ENCODE data around the gene ZFP1.
A peak's percentile ranks its signal among the peaks of the same experiment; 100 is the strongest.

The ZFP1 gene

DNA sequence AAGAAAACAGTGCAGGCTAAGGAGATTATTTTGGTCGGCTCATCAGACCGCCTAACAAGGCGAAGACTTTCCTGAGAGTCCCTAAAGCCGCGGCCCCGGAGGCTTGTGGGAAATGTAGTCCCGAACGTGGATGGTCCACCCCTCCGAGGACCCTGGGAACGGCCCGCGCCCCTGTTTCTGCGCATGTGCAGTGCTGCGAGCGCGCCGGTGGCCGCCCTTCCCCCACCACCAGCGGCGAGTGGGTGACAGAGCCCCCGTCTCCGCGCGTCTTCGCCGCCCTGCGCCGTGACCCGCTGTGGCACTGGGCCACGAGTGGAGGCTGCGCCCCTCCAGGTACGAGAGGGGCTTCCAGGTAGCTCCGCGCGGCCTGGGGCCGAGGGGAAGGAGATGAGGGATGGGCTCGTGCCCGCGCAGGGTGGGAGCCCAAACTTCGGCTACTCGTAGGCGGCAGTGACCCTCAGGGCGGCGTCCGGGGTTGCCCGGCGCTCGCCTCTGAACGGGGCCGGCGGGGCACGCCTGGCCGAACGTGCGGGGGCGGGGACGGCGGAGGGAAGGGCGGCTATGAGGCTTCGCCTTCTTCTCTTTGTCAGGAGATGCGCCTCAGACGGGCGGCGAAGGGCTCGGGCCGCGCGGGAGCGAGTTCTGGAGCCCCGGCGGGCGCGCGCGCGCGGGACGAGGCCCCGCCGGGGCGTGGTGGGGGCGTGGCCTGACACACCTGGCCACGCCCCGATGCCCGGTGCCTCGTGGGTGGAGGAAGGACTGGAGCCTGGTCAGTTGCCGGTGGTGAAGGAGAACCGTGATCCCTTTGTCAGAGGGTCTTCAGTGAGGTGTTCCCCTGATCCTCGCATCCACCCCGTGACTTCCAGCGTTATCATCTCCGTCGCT is at the start of gene ZFP1:
ZFP1 (plus strand) TSS at position 214 of the 885 bp plus-strand sequence. CDS start 4,428 bp downstream, outside the sequence.
- DNase-seq = peak; percentile 86

DNA sequence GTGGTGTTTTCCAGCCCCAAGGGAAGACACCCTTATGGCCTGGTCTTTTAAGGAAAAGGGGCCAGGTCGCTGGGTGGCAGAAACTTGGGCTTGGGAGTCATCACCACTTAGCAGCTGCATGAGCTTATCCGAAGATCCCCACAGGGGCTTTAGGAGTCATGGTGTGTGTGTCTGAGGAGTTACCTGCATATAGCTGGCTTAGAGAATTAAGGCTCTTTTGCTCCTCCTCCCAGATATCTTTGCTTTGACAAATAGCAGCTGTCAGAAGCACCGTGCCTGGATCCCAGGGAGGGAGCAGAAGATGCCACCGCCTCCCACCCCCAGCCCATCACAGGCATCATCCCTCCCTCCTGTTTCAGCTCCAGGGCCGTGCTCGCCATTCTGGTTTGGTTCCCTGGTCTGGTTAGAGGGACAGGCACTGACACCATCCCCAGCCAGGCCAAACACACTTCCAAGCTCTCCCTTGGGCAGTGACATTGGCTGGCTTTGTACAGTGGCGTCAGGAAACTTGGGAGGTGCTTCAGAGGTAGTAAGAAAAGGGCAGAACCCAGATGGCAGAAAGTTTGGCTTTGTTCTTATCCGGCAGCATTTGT is 49.2 kb upstream of the ZFP1 start:
- no peak for DNase-seq

DNA sequence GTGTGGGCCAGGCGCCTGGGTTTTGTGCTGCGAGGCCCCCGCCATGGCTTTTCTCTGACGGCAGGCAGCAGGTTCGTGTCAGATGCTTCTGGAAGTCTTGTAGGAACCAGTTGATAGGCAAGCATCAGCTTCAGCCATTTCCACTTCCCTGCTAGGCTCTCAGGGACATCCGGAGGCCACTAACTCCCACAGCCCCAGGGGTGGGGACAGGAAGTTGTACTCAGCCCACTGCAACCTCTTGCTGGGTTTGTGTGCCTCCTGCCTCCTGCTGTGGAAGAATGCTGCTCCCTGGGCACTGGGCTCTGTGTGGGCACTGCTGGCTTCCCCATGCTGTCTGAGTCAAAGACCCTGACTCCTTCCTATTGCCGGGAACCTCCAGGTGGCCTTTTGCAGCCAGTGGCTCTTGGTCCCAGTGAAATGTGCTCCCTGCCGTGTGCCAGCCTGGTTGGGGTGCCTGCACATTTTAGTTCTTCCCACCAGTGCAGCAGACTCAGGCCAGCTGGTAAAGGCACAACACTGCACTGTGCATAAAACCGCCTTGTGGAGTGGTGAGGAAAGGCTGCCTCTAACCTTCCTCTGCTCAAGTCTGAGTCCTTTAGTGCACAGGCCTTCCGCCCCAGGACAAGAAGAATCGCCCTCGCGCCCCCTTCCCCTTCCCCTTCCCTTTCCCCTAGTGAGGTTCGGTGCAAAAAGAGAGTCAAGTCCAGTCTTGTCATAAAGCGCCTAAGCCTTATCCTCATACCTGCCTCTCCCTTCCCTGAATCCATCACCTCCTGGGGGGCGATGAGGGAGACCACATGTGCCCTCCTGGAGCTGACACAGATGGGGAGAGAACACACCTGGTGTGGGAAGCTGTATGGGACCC is 48.4 kb upstream of the ZFP1 start:
- no peak for DNase-seq

DNA sequence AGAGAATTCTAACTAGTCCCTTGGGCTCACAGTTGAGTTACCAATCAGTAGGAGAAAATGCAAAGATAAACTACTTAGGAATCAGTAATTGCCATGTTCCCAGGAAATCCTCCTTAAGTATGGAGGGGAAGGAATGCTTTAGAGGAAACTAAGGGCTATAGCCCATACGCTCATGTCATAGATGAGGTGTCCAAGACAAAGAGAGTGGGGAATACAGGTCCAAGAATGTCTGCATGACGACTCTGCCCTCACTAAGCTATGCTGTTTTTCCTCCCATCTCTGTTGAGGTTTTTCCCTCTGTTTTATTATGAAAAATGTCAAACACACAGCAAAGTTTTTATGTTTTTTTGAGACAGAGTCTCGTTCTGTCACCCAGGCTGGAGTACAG is 47.7 kb upstream of the ZFP1 start:
- DNase-seq = no peak

DNA sequence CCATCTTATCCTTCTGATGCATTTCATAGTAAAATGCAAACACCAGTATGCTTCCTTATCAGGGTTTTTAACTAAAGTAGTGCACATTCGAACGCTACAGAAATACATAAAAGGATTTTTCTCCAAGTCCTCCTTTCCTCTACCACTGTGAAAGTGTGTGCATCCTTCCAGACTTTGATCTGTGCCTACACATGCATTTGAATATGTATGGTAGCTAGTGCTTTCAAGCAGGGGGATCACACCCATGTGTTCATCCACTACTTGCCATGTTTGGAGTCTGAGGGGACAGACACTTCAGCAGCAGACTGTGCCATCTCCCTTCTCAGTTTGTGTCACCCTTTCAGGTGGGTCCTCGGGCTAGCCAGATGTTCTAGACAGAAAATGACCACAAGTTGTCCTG is 46.7 kb upstream of the ZFP1 start:
- DNase-seq = no peak

DNA sequence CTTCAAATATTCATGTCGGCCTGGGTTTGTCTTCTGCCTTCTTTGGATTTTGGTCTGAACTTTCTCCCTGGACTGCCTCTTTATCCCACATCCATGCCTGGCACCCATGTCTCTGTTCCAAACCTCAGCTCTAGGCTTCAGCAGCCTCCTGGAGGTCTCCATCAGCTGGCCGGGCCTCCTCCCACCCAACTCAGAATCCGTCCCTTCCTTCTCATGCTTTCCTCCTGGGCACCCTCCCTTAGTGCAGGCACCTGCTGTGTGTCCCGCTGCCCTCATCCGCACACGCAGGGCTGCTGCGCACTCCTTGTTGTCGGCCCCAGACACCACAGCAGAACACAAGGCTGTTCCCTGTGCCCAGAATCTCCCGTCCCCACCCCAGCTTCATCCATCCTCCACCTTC is 45.7 kb upstream of the ZFP1 start:
- no peak for DNase-seq

DNA sequence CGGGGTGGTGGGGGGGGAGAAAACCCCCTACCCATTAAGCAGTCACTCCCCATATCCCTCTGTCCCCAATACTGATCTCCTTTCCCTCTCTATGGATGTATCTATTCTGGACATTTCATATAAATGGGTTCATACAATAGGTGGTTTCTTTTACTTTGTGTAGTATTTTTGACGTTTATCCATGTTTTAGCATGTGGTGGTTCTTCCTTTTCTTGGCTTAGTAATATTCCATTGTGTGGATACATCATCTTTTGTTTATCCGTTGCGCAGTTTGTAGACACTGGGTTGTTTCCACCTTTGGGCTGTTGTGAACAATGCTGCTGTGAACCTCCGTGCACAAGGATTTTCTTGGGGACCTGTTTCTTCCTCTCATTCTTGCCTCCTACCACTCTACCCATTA is 44.3 kb upstream of the ZFP1 start:
- DNase-seq = no peak

DNA sequence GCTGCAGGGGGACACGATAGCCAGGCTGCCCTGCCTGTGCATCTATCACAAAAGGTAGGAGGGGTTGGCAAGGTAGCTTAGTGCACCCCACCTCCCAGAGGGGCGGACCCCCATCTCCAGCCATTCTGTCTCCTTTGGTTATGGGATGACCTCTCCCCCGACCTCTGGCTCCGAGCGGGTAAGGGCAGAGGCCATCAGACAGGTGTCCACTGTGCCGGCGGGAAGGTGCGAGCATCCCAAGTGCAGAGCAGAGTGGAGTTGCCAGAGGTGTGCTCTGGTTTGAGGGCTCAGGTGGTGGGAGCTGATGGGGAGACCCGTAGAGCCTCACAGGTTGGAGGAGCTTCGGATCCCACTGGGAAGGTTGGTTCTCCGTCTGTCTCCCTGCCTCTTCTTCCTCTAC is 43.5 kb upstream of the ZFP1 start:
- DNase-seq = no peak

DNA sequence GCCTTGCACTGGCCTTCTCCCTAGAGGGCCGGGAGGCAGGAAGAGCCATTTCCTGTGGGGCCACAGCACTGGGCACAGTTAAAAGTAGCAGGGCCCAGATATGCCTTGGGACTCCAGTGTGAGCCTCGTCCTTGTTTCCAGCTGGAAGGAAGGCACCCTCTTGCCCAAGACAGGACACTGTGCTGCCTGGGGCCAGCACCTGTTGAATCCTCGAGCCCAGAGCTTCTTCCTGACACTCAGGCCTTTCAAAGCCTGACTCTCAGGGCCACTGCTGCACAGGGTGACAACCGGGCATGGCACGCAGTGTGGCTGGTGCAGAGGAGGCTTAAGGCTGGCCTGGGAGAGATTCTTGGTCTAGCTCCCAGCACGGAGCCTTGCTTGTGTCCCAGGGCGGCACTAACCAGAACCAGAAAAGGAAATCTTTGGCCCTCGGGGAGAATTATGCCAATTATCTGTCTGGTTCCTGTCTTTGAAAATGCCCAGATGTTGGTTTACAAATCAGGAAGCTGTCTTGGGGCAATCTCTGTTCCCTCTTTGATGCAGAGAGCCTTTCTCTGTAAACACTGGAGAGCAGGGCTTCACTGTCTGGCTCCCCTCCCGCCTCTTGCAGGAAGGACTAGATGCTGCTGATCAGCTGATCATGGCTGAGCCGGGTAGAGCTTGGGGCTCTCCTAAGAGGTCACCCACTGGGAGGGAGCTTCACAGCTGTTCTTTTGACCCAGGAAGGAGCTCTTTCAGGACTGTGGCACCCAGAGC is 42.8 kb upstream of the ZFP1 start:
- no peak for DNase-seq

DNA sequence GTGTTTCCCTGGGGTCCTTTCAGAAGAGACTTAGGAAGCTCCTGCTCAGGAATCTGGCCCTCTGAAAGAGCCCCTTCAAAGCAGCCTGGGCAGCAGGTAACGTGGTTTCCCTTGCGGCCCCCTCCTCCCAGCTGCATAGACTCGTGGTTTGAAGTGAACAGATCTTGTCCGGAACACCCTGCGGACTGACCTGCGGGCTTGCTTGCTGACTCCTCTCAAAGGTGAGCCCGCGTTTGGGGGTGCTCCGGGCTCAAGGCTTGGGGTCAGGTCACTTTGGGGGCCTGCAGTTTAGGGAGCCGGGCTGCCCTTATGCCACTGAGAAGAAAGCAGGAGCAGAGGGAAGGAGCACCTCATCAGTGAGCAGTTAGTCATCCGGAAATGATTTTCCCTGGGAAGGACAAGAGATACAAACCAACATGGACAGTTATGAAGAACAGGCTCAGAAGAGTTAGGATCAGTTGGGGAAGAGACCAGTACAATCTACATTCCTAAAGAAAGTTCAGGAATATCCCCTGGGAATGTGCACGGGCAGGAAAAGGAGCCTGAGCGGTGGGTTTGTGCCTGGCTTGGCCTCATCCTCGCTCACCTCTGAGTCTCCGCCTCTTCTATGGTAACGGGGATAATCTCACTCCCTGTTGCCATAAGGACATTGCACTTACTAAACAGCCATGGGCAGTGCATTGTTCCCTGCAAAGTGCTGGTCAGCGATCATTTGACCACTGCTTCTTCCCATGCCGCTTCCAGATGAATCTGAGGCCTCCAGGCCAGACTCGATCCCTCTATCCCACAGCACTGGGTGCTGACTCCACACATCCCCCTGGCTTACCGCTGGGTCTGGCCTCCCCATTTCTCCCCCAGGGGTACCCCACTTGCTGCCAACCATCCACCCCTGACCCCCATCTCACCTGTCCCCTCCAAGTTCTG is 41.7 kb upstream of the ZFP1 start:
- no peak for DNase-seq

DNA sequence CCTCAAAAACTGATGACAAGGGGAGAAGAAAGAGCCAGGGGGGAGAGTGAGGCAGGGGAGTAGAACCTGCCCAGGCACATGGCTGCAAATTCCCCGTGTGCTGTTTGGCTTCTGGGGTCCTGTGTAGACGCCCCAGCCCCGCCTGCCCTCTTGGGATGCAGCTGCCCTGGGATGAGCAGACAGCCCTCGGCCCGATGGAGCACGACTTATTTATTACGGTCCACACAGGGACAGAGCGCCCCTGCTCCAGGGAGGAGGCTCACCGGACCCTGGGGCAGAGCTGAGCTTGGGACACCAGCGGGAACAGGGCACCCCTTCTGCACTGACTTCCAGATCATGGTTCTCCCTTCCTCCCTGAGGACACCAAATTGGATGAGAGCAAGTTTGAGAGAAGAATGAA is 40.8 kb upstream of the ZFP1 start:
- DNase-seq = no peak

DNA sequence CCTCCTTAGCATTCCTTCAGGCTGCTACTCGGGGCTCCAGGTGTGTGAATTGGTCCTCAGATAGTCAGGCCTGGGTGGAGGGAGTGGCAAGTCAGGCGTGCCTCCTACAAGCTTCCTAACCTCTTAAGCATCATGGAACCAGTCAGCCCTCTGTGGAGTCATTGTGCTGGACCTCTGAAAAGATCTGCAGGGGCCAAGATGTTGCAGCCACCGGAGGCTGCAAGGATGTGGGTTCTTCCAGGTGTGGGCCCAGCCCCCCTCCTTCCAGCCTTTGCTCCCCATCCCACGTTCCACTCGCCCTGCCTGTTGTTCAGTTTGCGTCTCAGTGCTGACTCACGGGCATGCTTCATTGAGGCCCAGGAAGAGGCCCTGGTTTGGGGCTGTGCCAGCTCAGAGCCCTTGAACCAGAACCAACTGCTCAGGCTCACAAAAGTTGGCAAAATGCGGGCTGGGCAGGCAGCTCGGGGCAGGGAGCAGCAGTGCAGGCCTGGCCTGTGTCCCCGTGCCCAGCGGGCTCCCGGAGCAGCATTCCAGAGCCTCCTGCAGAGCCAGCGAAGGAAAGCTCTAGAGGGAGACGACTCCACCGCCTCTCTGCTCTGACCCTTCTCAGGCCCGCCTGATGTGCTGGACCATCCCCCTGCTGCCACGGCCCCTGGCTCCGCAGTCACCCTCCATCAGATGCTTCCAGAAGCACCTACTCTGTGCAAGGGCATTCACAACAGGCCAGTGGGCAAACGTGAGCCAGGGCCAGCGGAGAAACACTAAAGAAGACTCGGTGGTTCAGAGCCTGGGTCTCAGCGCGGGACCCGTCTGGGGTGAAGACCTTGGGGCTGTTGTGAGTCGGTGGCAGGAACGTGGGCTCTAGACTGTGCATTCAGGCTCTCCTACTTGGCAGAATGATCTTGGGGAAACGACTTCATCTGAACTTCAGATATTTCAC is 39.3 kb upstream of the ZFP1 start:
- no peak for DNase-seq

DNA sequence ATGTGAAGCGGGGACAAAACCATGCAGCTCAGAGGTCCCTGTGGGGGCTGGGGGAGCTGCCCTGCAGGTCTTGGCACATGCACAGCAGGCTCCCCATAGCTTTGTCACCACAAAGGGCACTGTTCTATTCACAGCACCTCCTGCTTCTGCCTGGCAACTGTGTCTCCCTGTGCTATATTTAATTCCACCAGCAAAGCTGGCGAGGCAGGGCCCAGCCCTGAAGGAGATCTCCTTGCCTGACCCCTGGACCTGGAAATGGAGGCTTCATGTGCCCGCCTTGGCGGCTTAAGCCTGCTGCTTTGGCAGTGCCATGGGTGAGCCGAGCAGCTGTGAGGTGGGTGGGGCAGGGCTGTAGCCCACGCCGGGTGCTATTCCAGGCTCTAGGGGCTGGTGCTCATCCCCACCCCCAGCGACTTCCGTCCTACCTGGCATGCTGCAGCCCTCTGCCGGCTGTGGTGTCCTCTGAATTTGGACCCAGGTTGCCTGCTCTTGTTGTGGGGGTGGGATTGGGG is 38.5 kb upstream of the ZFP1 start:
- DNase-seq = no peak

DNA sequence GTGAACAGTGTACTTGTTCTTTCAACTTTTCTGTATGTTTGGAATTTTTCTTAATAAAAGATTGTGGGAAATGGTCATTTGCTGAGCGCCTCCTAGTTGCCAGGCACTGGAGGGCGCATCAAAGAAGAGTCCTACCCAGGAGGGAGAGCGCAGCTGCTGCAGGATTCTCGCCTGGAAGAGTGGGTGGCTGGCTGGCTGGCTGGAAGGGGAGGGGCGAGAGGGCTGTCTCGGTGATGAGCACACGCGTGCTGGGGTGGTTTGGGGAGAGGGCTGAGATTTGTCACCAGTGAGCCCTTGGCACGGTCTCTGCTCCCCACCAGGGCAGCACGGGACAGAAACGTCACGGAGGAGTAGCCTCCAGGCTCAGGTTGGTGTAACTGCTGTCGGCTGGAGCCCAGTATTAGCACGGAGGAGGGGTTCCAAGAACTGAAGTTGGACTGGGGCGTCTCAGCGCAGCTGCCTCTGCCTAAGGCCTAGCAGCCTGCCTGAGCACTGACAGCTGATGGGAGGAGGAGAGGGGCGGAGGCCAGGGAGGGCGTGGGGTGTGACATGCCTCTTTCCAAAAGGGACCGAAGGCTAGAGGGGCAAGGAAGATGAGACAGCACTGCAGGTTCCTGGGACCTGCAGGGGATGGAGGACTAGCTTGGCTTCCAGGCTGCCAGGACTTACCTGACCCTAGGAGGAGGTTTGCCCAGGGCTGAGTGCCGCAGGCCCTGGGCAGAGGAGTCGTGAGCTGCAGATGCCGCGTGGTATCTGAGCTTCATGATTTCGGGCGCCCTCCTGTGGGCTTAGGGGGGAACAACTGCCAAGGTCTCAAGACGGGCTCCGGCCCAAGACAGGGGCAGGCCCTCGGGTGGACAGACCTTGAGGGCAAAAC is 37.4 kb upstream of the ZFP1 start:
- peak; percentile 59 for DNase-seq

DNA sequence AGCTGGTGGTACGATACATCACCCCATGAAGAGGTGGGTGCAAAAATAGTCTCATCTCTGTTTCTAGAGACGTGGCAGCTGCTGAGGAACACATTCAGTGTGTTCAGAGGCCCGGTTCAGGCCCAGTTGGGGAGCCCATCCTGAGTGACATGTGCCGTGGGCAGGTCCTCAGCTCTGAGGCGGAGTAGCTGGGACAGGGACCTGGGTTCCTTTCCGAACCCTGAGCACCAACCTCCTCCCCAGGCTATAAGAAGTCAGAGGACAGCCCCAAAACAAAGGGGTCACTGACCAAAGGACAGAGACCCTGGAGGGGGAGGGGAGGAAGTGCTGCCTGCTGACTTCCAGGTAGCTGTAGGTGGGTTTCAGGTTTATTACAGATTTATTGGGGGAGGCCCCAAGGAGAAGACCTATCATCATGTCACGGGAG is 36.8 kb upstream of the ZFP1 start:
- no peak for DNase-seq

DNA sequence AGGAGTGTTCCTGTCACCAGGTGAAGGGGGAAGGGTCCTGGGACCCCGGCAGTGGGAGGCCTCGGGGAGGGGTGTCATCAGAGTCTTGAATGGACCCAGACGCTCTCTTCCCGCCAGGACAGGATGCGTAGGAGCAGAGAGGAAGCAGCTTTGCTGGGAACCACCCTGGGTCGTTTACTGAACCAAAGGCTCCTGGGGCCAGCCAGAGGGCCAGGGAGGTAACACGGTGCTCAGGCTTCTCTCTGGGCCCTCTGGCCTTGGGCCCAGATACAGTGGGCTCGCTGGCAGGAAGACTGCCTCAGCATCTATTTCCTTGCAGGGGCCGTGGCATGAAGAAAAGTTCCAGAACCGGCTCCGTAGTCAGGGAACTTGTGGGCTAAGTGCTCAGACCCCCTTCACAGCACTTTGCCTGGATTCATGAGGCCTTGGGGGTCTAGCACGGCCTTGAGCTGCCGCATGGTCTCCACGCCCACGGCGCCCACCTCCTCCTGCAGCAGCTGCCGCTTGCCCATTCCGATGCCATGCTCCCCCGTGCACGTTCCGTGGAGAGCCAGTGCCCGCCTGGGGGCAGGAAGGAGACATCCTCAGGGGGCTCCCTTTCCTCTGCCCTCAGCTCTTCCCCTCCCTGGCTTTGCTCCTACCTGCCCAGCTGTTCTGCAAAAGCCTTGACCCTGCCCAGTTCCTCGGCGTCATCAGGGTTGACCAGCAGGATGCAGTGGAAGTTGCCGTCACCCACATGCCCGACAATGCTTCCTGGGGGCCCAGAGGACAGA is 36.2 kb upstream of the ZFP1 start:
- no peak for DNase-seq

DNA sequence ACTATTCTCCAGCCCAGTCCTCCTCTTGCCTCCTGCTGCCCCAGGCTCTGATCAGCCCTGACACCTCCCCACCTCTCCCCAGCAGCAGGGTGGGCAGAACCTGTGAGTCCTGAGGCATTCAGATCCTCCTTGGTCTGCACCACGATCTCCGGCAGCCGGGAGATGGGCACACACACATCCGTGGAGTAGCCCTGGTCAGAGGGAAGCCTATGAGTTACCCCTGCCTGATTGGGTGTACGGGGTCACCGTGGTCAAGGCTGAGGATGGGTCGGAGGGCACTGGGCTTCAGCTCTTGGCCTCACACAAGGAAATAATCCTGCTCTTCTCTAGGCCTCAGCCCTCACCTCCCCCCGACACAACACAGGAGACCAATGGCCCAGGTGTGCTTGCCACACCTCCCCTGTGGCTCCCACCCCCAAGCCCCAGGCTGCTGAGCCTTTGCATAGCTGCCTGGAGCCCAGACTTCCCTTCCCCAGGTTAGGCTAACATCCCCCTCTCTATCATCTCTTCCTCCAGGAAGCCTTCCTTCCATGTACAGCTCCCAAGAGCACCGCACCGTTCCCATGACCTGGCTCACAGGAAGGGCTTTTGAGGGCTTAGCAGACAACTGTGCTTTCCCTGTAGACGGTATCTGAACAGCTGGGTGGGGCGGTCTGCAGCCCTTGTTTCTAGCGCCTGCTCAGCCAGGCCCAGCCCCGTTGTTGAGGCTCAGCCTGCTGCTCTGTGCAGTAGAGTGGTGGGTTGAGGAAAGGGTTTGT is 35.4 kb upstream of the ZFP1 start:
- DNase-seq = peak; percentile 10

Data from NCI-H1694 (cell line).